Fibroblast of lung (primary cell): ENCODE results near the gene TSHZ2.

Source experiments
- EZH2 ChIP-seq: IDR thresholded peaks from 2 replicates; pipeline ENCODE4 v1.5.1; 2012; ENCODE audit warnings: low read length, control low read depth, mild to moderate bottlenecking; ENCODE audit errors: missing control alignments
- TF ChIP-seq, protein P1 (sequence below), 2 donors: IDR thresholded peaks in 1 of 2; conservative IDR thresholded peaks in 1 of 2; 1 replicate in 1 of 2; 2 replicates in 1 of 2; pipeline ENCODE4 v1.5.1; 2011 to 2012; ENCODE audit warnings: low read length in 2 of 2, control low read depth in 1 of 2, inconsistent platforms in 1 of 2, low read depth in 1 of 2, mild to moderate bottlenecking in 1 of 2

DNA sequence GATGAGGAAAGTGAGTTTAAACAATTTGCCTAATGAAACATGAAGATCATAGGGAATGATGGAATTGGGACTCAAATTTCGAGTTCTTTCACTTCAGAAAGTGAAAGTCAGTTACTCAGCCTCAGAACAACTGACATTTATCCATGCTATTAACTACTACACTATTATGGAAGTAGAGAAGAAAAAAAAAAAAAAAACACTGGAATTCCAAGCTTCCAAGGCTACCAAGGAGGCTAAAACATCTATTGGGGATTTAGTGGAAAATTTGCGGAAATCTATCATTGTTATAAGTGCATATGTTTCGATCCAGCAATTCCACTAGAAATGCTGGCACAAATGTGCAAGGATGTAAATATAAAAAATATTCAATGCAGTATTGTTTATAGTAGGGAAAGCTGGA is 70.4 kb downstream of the TSHZ2 start:
- TF ChIP-seq, protein P1, sequence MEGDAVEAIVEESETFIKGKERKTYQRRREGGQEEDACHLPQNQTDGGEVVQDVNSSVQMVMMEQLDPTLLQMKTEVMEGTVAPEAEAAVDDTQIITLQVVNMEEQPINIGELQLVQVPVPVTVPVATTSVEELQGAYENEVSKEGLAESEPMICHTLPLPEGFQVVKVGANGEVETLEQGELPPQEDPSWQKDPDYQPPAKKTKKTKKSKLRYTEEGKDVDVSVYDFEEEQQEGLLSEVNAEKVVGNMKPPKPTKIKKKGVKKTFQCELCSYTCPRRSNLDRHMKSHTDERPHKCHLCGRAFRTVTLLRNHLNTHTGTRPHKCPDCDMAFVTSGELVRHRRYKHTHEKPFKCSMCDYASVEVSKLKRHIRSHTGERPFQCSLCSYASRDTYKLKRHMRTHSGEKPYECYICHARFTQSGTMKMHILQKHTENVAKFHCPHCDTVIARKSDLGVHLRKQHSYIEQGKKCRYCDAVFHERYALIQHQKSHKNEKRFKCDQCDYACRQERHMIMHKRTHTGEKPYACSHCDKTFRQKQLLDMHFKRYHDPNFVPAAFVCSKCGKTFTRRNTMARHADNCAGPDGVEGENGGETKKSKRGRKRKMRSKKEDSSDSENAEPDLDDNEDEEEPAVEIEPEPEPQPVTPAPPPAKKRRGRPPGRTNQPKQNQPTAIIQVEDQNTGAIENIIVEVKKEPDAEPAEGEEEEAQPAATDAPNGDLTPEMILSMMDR (conservative IDR thresholded peaks at IDR 0.05 in 1 of 2, IDR thresholded peaks at IDR 0.05 in 1 of 2; ENCODE audit: low read depth in 1 of 2, low read length in 2 of 2) = no peak
- no peak for TF ChIP-seq EZH2
